Esophagus squamous epithelium (tissue), 5 donors: ENCODE results near the gene CCDC18. TPM values are rescaled to one million over a fixed set of nuclear protein-coding genes. Genes with fewer than 3 reads are reported as not detected.

ENCODE experiments used
- DNase-seq: peaks from one replicate; lab custom pipeline; 2025; lab: John Stamatoyannopoulos, UW
- H3K27ac ChIP-seq, 4 donors: fragments of 200-600 bp; sonication (generic); one replicate each; pipeline ENCODE4 v1.5.1; 2016 to 2019; ENCODE audit warnings: mild to moderate bottlenecking in 1 of 4
- H3K27me3 ChIP-seq, 4 donors: fragments of 200-600 bp; sonication (generic); 1 replicate in 3 of 4; 2 replicates in 1 of 4; pipeline versions ENCODE4 v1.5.1 to v1.6.0; 2017 to 2021; ENCODE audit warnings: antibody characterized with exemption in 1 of 4
- H3K36me3 ChIP-seq, 3 donors: fragments of 200-600 bp; sonication (generic); one replicate each; pipeline ENCODE4 v1.5.1; 2016 to 2019
- H3K4me1 ChIP-seq, 3 donors: fragments of 200-600 bp; sonication (generic); one replicate each; pipeline ENCODE4 v1.5.1; 2017 to 2019
- H3K4me3 ChIP-seq, 4 donors: fragments of 200-600 bp; sonication (generic); 1 replicate in 3 of 4; 2 replicates in 1 of 4; pipeline ENCODE4 v1.5.1; 2016 to 2019; ENCODE audit warnings: mild to moderate bottlenecking in 2 of 4, moderate library complexity in 1 of 4
- H3K9me3 ChIP-seq, 3 donors: fragments of 200-600 bp; sonication (generic); one replicate each; pipeline ENCODE4 v1.5.1; 2016 to 2019
- POLR2A ChIP-seq, 4 donors: fragments of 450-650 bp; IDR thresholded peaks; one replicate each; pipeline ENCODE4 v1.6.1; 2017; ENCODE audit warnings: antibody characterized with exemption in 4 of 4, mild to moderate bottlenecking in 4 of 4, moderate library complexity in 3 of 4
- WGBS, 2 donors: methylation state at CpG; one replicate each; pipeline ENCODE4 v1.1.5; 2018; 5-methylcytosine and 5-hydroxymethylcytosine counted together
- intact Hi-C: fragments of 100-400 bp; cut with DNase I; formaldehyde crosslinking; loops from one replicate; pipeline ENCODE4 v1.15.0; 2022
- total RNA-seq, 4 donors: library from RNA; depleted of rRNA; stranded (reverse); fragments of >200 nt; gene quantifications; one replicate each; pipeline ENCODE4 v1.1.0, GENCODE V29; 2016
- TF ChIP-seq, protein P1 (sequence below), 6 experiments: fragments of 450-650 bp in 4 of 6; fragments of 200-600 bp in 2 of 6; sonication (generic) in 2 of 6; IDR thresholded peaks; one replicate each; pipeline ENCODE4 v1.5.1; 2016 to 2019; ENCODE audit warnings: antibody characterized with exemption in 6 of 6, mild to moderate bottlenecking in 4 of 6, moderate library complexity in 4 of 6
- donor health status: DM: yes; HTN: yes; CAD: no.

Gene CCDC18
- total RNA-seq, 4 donors from 2014 or later: 6.1 to 11.7 (median 7.0) TPM

DNA sequence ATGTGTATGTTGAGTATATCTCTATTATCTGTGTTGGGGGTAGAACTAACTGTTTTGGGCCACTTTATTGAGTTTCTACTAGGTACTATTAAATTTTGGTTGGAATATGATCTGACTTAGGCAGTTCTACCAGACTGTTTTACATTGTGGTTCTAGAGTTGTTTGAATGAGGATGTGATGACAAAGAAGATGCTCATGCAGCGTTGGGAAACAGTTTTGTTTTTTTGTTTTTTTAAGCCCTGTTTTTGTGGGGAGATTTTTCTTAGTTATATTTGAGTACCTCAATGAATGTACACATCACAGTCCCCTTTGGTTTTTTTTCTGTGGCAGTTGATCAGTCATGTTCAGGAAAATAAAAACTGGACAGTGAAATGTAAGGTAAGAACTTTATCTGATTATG, 40.4 kb upstream of the CCDC18 start:
- WGBS, 2 donors: 71 to 84% methylated on average over 1 of the region's 1 CpG
- Histone ChIP-seq H3K27ac (no peak overlapping the region), H3K4me3 (no peak overlapping the region), H3K9me3 (no peaks in the 10 kb centered on the region), H3K27me3 (no peaks in the 10 kb centered on the region), H3K4me1 (peaks cover 0 to 9% (median 0%) of the 10 kb centered on the region in 3 donors), H3K36me3 (peaks cover 0 to 55% (median 5%) of the 10 kb centered on the region in 3 donors)
- intact Hi-C loops: no loop called here
- TF ChIP-seq, protein P1, sequence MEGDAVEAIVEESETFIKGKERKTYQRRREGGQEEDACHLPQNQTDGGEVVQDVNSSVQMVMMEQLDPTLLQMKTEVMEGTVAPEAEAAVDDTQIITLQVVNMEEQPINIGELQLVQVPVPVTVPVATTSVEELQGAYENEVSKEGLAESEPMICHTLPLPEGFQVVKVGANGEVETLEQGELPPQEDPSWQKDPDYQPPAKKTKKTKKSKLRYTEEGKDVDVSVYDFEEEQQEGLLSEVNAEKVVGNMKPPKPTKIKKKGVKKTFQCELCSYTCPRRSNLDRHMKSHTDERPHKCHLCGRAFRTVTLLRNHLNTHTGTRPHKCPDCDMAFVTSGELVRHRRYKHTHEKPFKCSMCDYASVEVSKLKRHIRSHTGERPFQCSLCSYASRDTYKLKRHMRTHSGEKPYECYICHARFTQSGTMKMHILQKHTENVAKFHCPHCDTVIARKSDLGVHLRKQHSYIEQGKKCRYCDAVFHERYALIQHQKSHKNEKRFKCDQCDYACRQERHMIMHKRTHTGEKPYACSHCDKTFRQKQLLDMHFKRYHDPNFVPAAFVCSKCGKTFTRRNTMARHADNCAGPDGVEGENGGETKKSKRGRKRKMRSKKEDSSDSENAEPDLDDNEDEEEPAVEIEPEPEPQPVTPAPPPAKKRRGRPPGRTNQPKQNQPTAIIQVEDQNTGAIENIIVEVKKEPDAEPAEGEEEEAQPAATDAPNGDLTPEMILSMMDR (IDR thresholded peaks at IDR 0.05): no peak
- TF ChIP-seq POLR2A (IDR thresholded peaks at IDR 0.05): no peak
- DNase-seq: no peak

DNA sequence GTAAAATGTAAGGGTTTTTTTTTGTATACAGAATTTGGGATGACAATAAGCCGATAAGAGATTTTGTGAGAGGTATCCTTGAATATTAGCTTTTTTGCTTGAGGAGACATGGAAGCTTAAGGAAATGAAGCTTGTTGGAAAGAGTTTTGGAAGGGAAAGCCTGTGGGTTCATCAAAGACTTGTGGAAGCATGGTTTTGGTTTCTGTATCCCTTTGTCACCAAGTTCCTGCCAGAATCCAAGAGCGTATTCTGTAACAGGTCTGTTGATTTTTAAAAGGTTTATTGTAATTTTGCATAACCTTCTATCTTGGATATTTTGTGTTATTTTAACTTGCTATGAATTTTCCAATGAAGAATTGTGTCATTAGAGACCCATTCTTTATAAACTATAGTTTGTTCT, 38.4 kb upstream of the CCDC18 start:
- TF ChIP-seq POLR2A (IDR thresholded peaks at IDR 0.05): no peak
- TF ChIP-seq, protein P1 (IDR thresholded peaks at IDR 0.05): no peak
- H3K9me3 ChIP-seq: no peaks in the 10 kb centered on the region
- no peak overlapping the region for H3K4me3 ChIP-seq
- WGBS, 2 donors: 75 to 84% methylated on average over 2 of the region's 2 CpGs
- H3K27ac ChIP-seq: no peak overlapping the region
- no peak for DNase-seq
- no peaks in the 10 kb centered on the region for H3K27me3 ChIP-seq
- peaks cover 0 to 9% (median 0%) of the 10 kb centered on the region in 3 donors for H3K4me1 ChIP-seq
- H3K36me3 ChIP-seq: peaks cover 0 to 35% (median 5%) of the 10 kb centered on the region in 3 donors
- intact Hi-C loops: no loop called here

DNA sequence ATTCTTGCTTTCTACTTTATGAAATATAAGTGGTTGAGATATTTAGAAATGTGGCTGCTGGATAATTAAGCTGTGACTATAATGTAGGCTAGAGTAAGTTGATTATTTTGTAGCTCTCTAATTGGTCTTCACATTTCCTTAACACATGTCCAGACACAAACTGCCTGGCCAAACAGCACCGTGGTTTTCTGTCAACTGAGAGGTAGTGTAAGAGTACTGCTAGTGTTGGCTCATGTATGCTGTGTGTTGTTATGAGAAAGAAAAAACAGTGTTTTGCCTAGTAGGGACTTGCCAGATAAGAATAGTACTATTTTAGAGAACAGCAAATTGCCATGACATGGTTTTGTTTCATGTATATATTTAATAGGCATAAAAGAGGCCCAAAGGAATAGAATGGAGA, 37.4 kb upstream of the CCDC18 start:
- WGBS, 2 donors: 25 to 40% methylated on average over 1 of the region's 1 CpG
- H3K9me3 ChIP-seq: no peaks in the 10 kb centered on the region
- no peaks in the 10 kb centered on the region for H3K27me3 ChIP-seq
- H3K36me3 ChIP-seq: peaks cover 0 to 26% (median 5%) of the 10 kb centered on the region in 3 donors
- no peak overlapping the region for H3K27ac ChIP-seq
- H3K4me3 ChIP-seq: no peak overlapping the region
- no peak for TF ChIP-seq POLR2A (IDR thresholded peaks at IDR 0.05)
- TF ChIP-seq, protein P1 (IDR thresholded peaks at IDR 0.05): no peak
- intact Hi-C loops: no loop called here
- peaks cover 0 to 9% (median 0%) of the 10 kb centered on the region in 3 donors for H3K4me1 ChIP-seq
- DNase-seq: no peak

DNA sequence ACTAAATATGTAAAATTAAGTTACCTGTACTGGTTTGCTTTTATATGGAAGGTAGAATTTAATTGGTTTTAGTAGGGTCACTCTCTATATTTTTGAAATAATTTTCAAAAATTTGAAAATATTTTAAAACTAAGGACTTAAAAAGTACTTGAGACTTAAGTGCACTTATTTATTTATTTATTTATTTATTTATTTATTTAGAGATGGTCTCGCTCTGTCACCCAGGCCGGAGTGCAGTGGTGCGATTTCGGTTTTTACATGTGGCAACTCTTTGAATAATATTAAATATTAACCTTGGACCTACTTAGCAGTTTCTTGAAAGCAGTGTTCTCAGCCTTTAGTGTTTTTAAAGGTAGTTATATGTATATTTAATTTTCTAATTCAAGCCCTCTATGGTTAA, 36.8 kb upstream of the CCDC18 start:
- no peak for DNase-seq
- intact Hi-C loops: no loop called here
- TF ChIP-seq, protein P1 (IDR thresholded peaks at IDR 0.05): no peak
- no peak for TF ChIP-seq POLR2A (IDR thresholded peaks at IDR 0.05)

DNA sequence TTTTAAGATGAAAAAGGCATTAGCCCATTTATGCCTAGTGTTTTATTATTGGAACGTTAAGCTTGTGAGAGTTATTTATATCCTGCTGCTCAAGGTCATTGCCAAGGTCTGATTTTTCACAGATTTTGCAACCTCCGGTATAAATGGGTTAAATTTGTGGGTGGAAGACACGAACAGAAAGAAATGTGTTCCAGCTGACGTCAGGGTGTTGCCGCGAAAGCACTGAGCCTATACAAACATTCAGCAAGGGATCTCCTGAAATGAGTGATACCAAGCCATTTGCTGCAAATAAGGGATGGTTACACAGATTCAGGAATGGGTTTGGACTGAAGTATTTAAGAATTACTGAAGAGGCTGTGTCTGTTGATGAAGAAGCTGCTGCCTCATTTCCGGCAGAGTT, 32.5 kb upstream of the CCDC18 start:
- WGBS, 2 donors: 48 to 54% methylated on average over 7 of the region's 7 CpGs
- Histone ChIP-seq H3K27ac (no peak overlapping the region), H3K9me3 (no peaks in the 10 kb centered on the region), H3K27me3 (no peaks in the 10 kb centered on the region), H3K4me3 (no peak overlapping the region), H3K36me3 (peaks cover 0 to 50% (median 0%) of the 10 kb centered on the region in 3 donors), H3K4me1 (peaks cover 0 to 4% (median 0%) of the 10 kb centered on the region in 3 donors)
- intact Hi-C loops: no loop called here
- DNase-seq: no peak
- TF ChIP-seq POLR2A (IDR thresholded peaks at IDR 0.05): no peak
- TF ChIP-seq, protein P1 (IDR thresholded peaks at IDR 0.05): no peak

More for the DNA sequence above, 36.8 kb upstream of the CCDC18 start:
- no peaks in the 10 kb centered on the region for H3K9me3 ChIP-seq
- H3K27me3 ChIP-seq: no peaks in the 10 kb centered on the region
- peaks cover 0 to 26% (median 5%) of the 10 kb centered on the region in 3 donors for H3K36me3 ChIP-seq
- no peak overlapping the region for H3K27ac ChIP-seq
- H3K4me1 ChIP-seq: peaks cover 0 to 9% (median 0%) of the 10 kb centered on the region in 3 donors
- WGBS, 2 donors: 87 to 98% methylated on average over 4 of the region's 4 CpGs
- H3K4me3 ChIP-seq: no peak overlapping the region
